Measurements from ENCODE around the gene CYP26B1.

The CYP26B1 gene

DNA sequence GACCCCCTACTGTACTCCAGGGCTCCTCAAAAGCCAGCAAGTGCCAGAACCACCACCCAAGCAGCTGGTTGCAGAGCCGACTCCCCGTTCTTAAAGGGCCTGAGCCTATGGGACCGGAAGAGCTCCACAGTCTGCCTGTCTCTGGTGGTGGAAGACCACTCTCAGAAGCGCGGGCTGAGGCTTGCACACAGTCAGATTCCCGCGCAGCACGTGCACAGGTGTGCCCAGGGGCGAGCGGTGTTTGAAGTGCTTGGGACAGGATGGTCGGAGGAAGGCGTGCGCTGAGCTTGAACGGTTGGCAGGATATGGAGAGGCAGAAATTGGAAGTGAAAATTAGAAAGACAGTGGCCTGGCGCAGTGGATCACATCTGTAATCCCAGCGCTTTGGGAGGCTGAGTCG is 64.8 kb downstream of the CYP26B1 start:
- TF ChIP-seq, protein P1, sequence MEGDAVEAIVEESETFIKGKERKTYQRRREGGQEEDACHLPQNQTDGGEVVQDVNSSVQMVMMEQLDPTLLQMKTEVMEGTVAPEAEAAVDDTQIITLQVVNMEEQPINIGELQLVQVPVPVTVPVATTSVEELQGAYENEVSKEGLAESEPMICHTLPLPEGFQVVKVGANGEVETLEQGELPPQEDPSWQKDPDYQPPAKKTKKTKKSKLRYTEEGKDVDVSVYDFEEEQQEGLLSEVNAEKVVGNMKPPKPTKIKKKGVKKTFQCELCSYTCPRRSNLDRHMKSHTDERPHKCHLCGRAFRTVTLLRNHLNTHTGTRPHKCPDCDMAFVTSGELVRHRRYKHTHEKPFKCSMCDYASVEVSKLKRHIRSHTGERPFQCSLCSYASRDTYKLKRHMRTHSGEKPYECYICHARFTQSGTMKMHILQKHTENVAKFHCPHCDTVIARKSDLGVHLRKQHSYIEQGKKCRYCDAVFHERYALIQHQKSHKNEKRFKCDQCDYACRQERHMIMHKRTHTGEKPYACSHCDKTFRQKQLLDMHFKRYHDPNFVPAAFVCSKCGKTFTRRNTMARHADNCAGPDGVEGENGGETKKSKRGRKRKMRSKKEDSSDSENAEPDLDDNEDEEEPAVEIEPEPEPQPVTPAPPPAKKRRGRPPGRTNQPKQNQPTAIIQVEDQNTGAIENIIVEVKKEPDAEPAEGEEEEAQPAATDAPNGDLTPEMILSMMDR (IDR thresholded peaks at IDR 0.05), result no peak
- DNase-seq (ENCODE audit: low spot score), result no peak
- Histone ChIP-seq H3K4me3 (no peak overlapping the region), H3K27ac (no peak overlapping the region)

DNA sequence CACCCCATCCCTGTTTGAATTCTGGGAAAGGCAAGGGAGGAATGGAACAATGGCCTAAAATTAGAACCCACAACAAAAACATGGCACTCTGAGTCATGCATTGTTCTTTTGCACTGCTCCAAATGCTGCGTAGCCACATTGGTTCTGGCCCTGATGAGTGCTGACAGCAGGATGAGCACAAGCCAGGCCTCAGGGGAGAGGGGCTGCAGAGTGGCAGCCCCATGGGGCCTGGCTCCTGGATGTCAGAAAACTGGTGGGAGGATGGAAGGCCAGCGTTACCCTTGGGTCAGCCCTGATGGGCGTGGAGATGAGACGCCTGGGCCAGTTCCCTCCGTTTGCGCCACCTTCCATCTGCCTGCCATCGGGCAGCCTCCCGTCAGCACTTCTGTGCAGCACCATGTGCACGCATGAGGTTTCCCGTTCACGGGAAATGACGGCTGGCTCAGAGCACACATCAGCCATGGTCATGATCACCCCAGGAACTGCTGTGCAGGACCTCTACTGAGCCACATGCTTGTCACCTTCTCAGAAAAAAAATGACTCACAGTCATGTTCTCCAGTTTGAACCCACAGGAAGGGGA is 65.6 kb downstream of the CYP26B1 start:
- Histone ChIP-seq H3K27ac (no peak overlapping the region), H3K4me3 (no peak overlapping the region)
- DNase-seq (ENCODE audit: low spot score), result no peak
- TF ChIP-seq, protein P1 (IDR thresholded peaks at IDR 0.05), result no peak

DNA sequence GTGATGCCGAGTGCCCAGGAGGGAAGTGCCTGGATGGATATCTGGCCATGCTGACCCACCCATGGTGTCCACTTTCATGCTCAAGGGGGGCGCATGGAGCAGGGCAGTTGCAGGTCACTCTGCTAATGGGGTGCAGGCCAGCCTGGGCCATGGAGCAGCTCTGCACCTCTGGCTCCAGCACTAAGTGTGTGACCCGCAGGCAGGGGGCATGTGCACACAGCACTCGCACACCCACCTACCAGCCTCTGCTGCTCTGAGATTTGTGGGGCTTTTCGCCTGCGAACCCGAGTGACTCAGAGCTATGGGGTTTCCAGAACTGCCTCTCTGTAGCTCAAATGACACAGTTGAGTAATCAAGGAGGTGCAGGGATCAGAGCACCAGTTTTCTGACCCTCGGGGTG is 66.2 kb downstream of the CYP26B1 start:
- TF ChIP-seq, protein P1 (IDR thresholded peaks at IDR 0.05), result no peak
- DNase-seq (ENCODE audit: low spot score), result no peak
- Histone ChIP-seq H3K27ac (no peak overlapping the region), H3K4me3 (no peak overlapping the region)

DNA sequence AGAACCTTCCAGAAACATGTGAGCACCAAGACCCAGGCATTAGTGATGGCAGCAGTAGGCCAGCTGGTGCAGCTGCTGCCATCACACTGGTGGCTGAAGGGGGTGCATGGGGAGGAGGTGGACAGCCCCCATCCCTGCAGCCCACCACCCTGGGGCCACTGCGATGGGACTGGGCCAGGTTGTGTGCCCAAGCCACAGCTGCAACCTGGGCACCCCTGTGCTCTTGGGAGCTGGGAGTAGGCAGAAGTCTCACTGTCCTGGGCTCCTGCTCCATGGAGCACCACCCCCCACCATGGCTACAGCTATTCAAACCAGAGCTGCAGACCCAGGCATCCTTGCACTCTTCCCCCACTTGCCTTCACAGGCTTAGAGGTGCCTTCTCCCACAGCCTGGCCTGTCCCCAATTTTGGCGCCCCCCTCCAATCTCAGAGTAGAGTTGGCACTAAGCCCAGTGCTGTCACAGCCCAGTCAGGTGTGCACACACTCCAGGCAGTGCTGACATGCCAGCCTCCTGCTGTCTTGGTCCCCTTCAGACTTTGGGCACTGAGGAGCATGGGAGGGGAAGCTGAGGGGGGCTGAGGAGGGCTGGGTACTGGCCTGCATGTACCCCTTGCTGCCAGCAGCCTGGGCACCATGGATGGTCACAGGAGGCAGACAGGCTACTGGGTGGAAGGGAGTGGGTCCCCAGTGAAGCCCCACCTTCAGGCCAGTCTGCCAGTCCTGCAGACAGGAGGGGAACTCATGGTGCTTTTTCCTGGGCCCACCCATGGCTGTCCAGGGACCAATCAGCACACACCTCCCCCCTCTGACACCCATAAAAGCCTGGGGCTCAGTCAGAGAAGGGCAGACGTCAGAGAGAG is 67.1 kb downstream of the CYP26B1 start:
- H3K4me3 ChIP-seq, result no peak overlapping the region
- DNase-seq (ENCODE audit: low spot score), result no peak
- H3K27ac ChIP-seq, result no peak overlapping the region
- TF ChIP-seq, protein P1 (IDR thresholded peaks at IDR 0.05), result no peak
